Duodenal mucosa (tissue), 2 donors: ENCODE data around the gene GGCX.

ENCODE experiments used
- H3K27ac ChIP-seq: one replicate; pipeline ENCODE4 v1.7.0; 2013; ENCODE audit warnings: low read depth, low read length
- H3K27me3 ChIP-seq, 2 donors: one replicate each; pipeline ENCODE4 v1.7.0; 2013; ENCODE audit warnings: low read length in 2 of 2, control low read depth in 1 of 2; ENCODE audit not compliant: insufficient read depth in 2 of 2, control insufficient read depth in 1 of 2
- H3K36me3 ChIP-seq, 2 donors: one replicate each; pipeline ENCODE4 v1.7.0; 2013; ENCODE audit warnings: low read length in 2 of 2, control low read depth in 1 of 2; ENCODE audit not compliant: insufficient read depth in 2 of 2, control insufficient read depth in 1 of 2
- H3K4me1 ChIP-seq, 2 donors: one replicate each; pipeline ENCODE4 v1.7.0; 2013; ENCODE audit warnings: low read length in 2 of 2, control low read depth in 1 of 2; ENCODE audit not compliant: insufficient read depth in 2 of 2, control insufficient read depth in 1 of 2
- H3K4me3 ChIP-seq, 2 donors: one replicate each; pipeline ENCODE4 v1.7.0; 2013; ENCODE audit warnings: low read length in 2 of 2, low read depth in 1 of 2
- H3K9ac ChIP-seq, 2 donors: one replicate each; pipeline ENCODE4 v1.7.0; 2013; ENCODE audit warnings: low read length in 2 of 2, low read depth in 1 of 2
- H3K9me3 ChIP-seq, 2 donors: one replicate each; pipeline ENCODE4 v1.7.0; 2013; ENCODE audit warnings: low read length in 2 of 2, control low read depth in 1 of 2; ENCODE audit not compliant: control insufficient read depth in 1 of 2

The GGCX gene

GRCh38 chr2:85501248-85501647, 60.0 kb downstream of the GGCX start:
- Histone ChIP-seq H3K9me3 (no peaks in the 10 kb centered on the region), H3K4me1 (peaks cover 36 to 43% of the 10 kb centered on the region in 2 donors), H3K27ac (no peak overlapping the region), H3K4me3 (no peak overlapping the region), H3K9ac (no peak overlapping the region), H3K27me3 (no peaks in the 10 kb centered on the region), H3K36me3 (no peaks in the 10 kb centered on the region)

GRCh38 chr2:85497944-85498630, 63.2 kb downstream of the GGCX start:
- no peak overlapping the region for H3K4me3 ChIP-seq
- no peak overlapping the region for H3K9ac ChIP-seq
- H3K27ac ChIP-seq, result no peak overlapping the region
- H3K9me3 ChIP-seq, result no peaks in the 10 kb centered on the region
- H3K36me3 ChIP-seq, result no peaks in the 10 kb centered on the region
- H3K4me1 ChIP-seq, result peaks cover 15 to 16% of the 10 kb centered on the region in 2 donors
- no peaks in the 10 kb centered on the region for H3K27me3 ChIP-seq

GRCh38 chr2:85496436-85496835, 64.9 kb downstream of the GGCX start:
- H3K9me3 ChIP-seq, result no peaks in the 10 kb centered on the region
- H3K27ac ChIP-seq, result no peak overlapping the region
- H3K9ac ChIP-seq, result no peak overlapping the region
- no peaks in the 10 kb centered on the region for H3K36me3 ChIP-seq
- H3K27me3 ChIP-seq, result no peaks in the 10 kb centered on the region
- H3K4me3 ChIP-seq, result no peak overlapping the region
- H3K4me1 ChIP-seq, result peaks cover 4 to 6% of the 10 kb centered on the region in 2 donors
